T follicular helper cell (primary cell): ENCODE data around the gene FNDC5.

Source experiments
- DNase-seq: peaks from one replicate; pipeline ENCODE4 v3.0.0-alpha.2; 2020; ENCODE audit warnings: low read depth

FNDC5 gene

DNA sequence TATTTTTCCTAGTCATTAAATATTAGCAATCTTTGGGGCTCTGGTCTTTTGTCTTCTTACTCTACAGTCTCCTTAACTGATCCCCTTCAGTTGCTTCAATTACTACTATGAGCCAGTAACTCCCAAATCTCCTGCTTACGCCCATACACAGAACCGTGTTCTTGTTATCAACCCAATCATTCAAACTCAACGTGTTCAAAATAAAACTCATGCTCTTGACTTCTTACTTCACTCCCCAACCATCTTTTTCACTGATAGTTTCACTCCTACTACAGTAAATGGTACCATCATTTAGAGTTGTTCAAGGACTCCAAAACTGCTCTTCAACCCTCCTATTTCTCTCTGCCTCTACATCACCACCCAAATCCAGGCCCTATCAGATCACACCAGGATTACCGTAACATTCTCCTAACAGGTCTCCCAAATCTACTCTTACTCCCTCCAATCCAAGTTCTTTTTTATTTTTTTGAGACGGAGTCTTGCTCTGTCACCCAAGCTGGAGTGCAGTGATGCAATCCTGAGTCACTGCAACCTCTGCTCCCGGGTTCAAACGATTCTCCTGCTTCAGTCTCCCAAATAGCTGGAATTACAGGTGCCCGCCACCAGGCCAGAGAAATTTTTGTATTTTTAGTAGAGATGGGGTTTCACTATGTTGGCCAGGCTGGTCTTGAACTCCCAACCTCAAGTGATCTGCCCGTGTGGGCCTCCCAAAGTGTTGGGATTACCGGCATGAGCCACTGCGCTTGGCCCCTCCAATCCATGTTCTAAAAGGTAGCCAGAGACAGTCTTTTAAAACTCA lies 56.6 kb downstream of the FNDC5 start:
- no peak for DNase-seq
